Measurements from ENCODE around the gene ZSCAN21.

ZSCAN21 gene

DNA sequence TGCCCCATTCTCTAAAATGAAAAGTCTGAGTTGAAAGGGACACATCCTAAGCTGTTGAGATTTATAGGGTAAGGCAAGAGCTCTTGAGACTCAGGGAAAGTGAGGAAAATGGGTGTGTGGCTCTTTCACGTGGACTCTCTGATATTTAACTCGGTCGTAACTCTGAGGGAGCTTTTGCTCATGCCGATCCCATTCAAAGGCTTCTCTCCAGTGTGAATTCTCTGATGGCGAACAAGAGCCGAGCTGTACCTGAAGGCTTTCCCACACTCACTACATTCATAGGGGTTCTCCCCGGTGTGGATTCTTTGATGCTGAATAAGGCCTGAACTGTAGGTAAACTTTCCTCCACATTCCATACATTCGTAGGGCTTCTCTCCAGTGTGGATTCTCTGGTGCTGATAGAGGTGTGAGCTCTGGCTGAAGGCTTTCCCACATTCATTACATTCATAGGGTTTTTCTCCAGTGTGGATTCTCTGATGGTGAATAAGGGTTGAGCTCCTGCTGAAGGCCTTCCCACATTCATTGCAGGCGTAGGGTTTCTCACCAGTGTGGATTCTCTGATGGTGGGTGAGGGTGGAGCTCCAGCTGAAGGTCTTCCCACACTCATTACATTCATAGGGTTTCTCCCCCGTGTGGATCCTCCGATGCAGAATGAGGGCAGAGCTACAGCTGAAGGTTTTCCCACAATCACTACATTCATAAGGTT, 21.6 kb downstream of the ZSCAN21 start:
- no peak overlapping the region for H3K4me3 ChIP-seq (ENCODE audit: control insufficient read depth, low read depth, low read length)
- no peak for DNase-seq (ENCODE audit: low read depth)
- TF ChIP-seq, protein P1, sequence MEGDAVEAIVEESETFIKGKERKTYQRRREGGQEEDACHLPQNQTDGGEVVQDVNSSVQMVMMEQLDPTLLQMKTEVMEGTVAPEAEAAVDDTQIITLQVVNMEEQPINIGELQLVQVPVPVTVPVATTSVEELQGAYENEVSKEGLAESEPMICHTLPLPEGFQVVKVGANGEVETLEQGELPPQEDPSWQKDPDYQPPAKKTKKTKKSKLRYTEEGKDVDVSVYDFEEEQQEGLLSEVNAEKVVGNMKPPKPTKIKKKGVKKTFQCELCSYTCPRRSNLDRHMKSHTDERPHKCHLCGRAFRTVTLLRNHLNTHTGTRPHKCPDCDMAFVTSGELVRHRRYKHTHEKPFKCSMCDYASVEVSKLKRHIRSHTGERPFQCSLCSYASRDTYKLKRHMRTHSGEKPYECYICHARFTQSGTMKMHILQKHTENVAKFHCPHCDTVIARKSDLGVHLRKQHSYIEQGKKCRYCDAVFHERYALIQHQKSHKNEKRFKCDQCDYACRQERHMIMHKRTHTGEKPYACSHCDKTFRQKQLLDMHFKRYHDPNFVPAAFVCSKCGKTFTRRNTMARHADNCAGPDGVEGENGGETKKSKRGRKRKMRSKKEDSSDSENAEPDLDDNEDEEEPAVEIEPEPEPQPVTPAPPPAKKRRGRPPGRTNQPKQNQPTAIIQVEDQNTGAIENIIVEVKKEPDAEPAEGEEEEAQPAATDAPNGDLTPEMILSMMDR (IDR thresholded peaks at IDR 0.05; ENCODE audit: control insufficient read depth, insufficient read depth, low read depth, low read length, missing control alignments): no peak

DNA sequence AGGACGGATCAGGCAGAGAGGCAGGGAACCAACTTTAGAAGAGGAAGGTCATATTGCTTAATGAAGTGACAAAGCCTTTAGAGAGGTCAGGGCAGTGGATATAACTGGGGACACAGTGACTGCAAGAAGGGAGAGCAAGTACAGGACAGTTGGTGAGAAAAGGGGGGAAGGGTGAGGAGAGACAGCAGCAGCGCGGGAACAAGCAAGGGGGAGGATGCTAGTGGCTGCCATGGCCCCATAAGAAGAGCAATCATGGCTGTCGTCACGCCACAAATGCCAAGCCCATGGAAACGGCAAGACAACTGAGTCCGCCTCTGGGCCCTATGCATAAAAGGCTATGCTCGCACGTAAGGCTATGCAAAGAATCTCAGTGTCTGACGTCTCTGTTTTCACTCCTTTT, 22.9 kb downstream of the ZSCAN21 start:
- H3K4me3 ChIP-seq (ENCODE audit: control insufficient read depth, low read depth, low read length): no peak overlapping the region
- TF ChIP-seq, protein P1 (IDR thresholded peaks at IDR 0.05; ENCODE audit: control insufficient read depth, insufficient read depth, low read depth, low read length, missing control alignments): no peak
- DNase-seq (ENCODE audit: low read depth): no peak

DNA sequence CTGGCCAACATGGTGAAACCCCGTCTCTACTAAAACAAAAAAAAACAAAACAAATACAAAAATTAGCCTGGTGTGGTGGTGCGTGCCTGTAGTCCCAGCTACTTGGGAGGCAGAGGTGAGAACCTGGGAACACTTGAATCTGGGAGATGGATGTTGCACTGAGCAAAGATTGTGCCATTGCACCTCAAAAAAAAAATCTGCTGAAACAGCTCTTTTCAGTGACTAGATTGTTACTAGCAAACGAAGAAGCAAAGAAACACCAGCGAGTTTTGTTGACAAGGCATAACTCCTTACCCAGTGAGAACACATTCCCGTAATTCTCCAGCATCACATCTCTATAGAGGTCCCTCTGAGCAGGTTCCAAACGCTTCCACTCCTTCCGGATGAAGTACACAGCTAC, 25.3 kb downstream of the ZSCAN21 start:
- DNase-seq (ENCODE audit: low read depth): no peak
- H3K4me3 ChIP-seq (ENCODE audit: control insufficient read depth, low read depth, low read length): no peak overlapping the region

DNA sequence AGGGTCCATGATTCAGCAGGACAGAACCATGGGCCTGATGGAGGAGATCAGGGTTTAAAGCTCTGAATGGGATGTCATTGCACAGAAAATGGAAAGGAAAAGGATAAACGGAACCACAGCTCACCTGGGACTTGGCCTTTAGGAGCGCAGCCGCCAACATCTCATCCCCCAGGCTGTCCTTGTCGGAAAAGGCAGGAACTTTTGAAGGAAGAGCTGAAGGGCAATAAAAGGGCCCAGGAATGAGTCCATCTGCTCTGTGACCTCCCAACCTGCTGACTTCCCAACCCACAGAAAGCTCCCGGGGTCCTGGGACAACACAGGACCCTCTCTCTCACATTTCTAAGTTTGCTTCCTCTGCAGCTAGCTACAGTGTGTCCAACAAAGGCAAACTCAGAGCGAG, 25.8 kb downstream of the ZSCAN21 start:
- H3K4me3 ChIP-seq (ENCODE audit: control insufficient read depth, low read depth, low read length): no peak overlapping the region
- TF ChIP-seq, protein P1 (IDR thresholded peaks at IDR 0.05; ENCODE audit: control insufficient read depth, insufficient read depth, low read depth, low read length, missing control alignments): no peak
- no peak for DNase-seq (ENCODE audit: low read depth)

More for the DNA sequence above, 25.3 kb downstream of the ZSCAN21 start:
- TF ChIP-seq, protein P1 (IDR thresholded peaks at IDR 0.05; ENCODE audit: control insufficient read depth, insufficient read depth, low read depth, low read length, missing control alignments): no peak

DNA sequence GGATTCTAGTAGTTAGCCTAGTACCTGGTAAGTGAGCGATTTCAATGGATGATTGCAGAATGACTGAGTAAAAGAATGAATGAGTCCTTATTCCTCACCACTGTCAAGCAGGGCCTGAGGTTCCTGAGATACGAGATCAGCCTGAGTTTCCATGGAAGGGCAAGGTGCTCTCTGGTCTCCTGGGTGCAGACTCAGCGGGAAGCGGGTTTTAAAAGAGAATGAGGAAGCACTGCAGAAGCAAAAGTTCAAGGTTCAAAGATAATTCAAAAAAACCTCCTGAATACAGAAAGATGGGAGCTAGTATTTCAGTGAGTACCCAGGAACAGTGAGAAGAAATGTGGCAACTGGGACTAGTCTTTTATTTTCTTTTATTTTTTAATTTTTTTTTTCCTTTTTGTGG, 27.6 kb downstream of the ZSCAN21 start:
- no peak for DNase-seq (ENCODE audit: low read depth)
- no peak overlapping the region for H3K4me3 ChIP-seq (ENCODE audit: control insufficient read depth, low read depth, low read length)
- TF ChIP-seq, protein P1 (IDR thresholded peaks at IDR 0.05; ENCODE audit: control insufficient read depth, insufficient read depth, low read depth, low read length, missing control alignments): no peak

DNA sequence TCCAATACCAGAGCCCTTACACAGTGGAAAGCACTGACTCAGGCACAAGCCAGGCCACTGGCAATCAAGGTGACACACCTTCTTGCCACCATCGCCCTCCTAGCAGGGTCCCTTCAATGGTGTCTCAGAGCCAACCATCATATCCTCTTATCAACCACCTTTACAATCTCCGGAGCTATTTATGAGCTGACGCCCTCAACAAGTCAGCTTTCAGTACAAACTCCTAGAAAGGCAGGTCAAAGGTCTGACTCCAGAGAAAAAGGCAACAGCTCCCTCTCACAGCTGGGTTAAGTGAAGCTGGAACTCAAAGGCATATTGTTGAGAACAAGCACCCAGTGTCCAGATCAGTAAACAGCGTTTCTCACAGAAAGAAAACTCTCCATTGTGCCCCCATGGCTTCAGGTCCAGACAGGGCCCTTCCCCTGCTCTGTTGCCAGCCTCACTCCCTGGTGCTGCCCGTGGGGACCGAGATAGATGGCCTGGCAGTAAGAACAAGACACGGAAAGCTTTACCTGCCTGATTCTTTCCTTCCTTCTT, 29.5 kb downstream of the ZSCAN21 start:
- no peak overlapping the region for H3K4me3 ChIP-seq (ENCODE audit: control insufficient read depth, low read depth, low read length)

More for the DNA sequence above, 29.5 kb downstream of the ZSCAN21 start:
- no peak for DNase-seq (ENCODE audit: low read depth)
- TF ChIP-seq, protein P1 (IDR thresholded peaks at IDR 0.05; ENCODE audit: control insufficient read depth, insufficient read depth, low read depth, low read length, missing control alignments): no peak
